Urothelium cell line (cell line): ENCODE results near the gene ADCY5.

Source experiments
- DNase-seq: peaks from one replicate; pipeline ENCODE4 v3.0.0; 2011; ENCODE audit warnings: low spot score, mixed read lengths
- FAIRE-seq: peaks from 2 replicates; lab custom pipeline; 2011; peaks lifted over from hg19 to GRCh38; lab: Jason Lieb, UNC

ADCY5 gene

GRCh38 chr3:123459862-123460261 is 11.0 kb upstream of the ADCY5 start:
- DNase-seq: no peak
- FAIRE-seq: no peak

DNA sequence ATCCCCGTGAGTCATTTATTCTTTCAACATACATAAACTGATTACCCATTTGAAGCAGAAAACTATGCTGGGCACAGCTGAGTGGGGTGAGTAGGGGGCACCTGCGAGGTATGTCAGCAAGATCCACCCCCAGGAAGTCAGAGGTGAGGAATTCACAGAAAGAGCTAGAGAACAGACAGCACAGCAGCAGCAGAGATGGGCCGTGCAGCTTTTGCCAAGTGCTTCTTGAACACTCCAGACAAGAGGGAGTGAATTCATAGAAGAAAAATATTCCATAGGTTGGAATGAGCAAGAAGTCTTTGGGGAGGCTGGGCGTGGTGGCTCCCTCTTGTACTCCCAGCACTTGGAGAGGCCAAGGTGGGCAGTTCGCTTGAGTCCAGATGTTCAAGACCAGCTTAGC is 9.4 kb upstream of the ADCY5 start:
- DNase-seq (no peak), FAIRE-seq (no peak)

DNA sequence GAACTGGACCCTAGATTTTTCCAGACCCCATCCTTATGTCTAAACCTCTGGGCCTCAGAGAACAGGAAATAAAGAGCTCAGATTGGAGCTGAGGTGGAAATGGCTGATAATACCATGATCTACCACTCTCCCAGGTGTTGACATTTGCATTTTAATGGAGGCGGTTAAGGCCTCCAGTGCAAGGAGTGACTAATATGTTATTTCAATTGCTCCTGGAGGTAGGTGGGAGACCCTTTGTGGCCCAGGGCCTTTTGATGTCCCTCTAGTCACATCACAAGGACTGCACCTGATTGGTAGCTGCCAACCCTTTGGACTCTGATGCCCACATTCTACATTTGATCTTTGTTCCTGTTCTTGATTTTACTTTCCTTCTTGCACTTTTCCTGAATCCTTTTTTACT is 9.0 kb upstream of the ADCY5 start:
- FAIRE-seq: no peak
- no peak for DNase-seq

- FAIRE-seq (peak; percentile 56), DNase-seq (no peak)
Observed at GRCh38 chr3:123453675-123454074, 4.8 kb upstream of the ADCY5 start.

DNA sequence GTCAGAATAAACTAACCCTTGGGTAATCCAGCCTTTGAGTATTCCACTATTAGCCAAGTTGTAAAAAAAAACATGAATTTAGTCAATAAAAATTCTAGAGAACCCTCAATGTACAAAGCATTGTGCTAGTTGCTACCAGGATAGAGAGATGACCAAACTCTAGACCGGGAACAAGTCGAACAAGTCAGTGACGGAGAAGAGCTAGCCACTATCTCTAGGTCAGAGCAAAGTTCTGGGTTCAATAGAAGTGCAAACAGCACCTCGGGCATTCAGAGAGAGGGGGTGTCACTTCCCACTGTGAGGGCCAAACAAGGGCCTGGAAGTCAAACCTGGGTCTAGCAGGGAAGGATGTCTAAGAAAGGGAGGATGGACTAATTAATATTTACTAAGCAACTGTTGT is 2.3 kb upstream of the ADCY5 start:
- FAIRE-seq (no peak), DNase-seq (no peak)

DNA sequence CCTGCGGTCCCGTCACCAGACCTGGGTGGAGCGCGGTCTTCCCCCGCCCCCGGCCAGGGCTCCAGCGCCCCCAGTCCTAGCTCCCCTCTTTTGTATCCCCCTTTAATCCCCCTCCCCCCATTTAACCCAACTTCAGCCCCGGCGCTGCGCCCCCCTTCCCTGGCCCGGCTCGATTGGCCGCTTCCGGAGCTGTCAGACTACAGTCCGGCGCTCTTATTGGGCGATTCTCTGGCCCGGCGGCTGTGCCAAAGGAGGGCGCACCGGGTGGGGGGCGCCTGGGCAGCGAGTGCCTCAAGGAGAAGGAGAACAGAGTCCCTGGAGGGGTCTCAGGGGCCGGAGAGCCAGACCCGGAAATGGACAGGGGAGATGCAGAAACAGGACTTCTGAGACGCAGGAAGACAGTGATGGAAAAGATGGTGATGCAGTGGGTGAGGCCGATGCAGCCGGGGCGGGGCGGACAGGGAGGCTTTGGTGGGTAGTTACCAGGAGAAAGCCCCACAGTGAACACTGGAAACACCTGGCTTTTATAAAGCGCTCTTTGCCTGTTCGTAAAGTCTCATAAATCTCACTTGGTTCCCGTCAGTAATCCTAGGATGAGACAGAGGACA is 1.2 kb upstream of the ADCY5 start:
- peak; percentile 61 for DNase-seq
- FAIRE-seq: no peak

DNA sequence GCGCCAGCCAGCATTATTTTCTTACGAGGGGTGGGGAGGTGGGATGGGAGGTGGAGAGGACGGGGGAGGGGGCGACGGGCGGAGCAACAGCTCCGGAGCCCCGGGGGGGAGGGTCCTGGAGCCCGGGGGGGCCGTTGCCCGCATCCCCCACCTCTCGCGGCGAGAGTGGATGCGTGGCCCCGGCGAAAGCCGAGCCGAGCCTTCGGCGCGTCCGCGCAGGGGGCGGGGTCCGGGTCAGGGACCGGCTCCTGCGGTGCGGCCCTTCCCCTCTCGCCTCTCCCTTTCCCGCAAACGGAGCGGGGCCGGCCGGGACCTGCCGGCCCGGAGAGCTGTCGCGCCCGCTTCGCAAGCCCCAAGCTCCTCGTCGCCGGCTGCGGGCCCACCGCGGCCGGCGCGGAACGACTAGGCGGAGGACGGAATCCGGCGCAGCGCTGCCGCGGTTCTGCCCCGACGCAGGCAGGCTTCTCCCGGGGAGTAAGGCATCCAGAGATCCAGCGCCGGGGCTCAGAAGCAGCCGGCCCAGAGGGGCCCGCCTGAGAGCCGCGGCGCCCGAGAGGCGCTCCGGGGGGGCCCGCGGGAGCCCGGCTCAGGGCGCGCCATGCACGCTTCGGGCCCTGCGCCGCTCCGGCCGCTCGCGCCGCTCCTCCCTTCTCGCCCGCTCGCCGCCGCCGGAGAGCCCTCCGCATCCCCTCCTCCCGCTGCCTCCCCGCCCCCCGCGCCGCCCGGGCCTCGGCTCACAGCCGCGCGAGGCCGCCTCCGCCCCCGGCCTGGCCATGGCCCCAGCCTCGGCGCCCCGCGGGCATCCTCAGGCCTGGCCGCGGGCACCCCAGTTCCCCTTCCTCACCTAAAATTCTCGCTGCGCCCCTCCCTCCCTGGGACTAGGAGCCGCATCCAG is 459 bp upstream of the ADCY5 start:
- DNase-seq (peak; percentile 81), FAIRE-seq (no peak)

- DNase-seq (no peak), FAIRE-seq (no peak)
Observed at GRCh38 chr3:123447749-123448517, 957 bp downstream of the ADCY5 start.

DNA sequence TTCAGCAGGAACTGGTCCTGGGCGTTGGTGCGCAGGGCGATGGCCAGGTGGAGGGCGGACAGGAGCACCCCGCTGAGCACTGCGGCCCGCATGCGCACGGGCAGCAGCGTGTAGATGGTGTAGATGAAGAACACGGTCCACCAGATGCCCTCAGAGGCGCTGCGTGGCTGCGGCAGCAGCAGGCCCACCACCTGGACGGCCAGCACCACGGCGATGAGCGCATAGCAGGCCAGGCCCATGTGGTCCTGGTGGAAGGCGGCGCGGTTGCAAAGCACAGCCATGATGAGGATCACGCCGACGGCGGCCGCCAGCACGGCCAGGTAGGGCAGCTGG is 1.5 kb downstream of the ADCY5 start:
- no peak for DNase-seq

GRCh38 chr3:123446610-123447109 is 2.2 kb downstream of the ADCY5 start:
- FAIRE-seq: peak; percentile 32
- no peak for DNase-seq

More for the DNA sequence above, 1.5 kb downstream of the ADCY5 start:
- no peak for FAIRE-seq

GRCh38 chr3:123446210-123446609 is 2.7 kb downstream of the ADCY5 start:
- FAIRE-seq: no peak
- no peak for DNase-seq

- FAIRE-seq: no peak
- DNase-seq: no peak
Observed at GRCh38 chr3:123445702-123446101, 3.2 kb downstream of the ADCY5 start.

DNA sequence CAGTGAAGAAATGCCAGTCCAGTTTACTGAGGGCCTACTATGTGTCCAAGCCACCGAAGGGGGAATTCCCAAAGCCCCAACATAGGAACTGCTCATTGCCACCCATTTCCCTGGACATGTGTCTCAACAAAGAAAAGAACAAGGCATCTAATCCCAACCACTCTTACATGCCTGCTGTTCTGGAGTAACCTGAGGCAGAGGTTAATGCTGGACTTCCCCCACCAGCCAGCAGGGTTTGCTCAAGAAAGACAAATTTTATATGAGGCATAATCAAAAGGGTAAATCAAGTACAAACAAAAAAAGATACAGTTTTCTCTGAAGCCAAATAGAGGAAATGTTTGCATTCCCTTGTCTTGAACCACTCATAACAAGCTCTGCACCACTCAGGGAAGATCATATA is 4.1 kb downstream of the ADCY5 start:
- no peak for FAIRE-seq
- DNase-seq: no peak

DNA sequence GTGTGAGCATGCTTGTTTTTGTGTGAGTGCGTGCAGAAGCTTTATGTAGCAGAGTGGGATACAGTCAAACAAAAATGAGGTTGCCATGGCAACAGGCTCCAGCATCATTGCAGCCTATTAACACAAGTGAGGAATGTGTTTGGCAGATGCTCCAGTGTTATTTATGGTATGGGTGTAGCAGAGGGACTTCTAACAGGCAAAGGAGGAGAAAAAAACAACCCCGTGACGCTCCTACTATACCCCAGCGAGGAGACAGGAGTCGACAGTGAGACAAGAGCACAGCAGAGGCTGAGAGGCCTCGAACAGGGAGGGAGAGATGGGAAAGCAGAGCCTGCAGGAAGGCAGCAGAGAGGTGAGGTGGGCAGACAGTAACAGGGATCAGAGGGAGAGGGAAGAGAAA is 4.9 kb downstream of the ADCY5 start:
- FAIRE-seq: no peak

GRCh38 chr3:123442908-123443307 is 6.0 kb downstream of the ADCY5 start:
- no peak for DNase-seq
- no peak for FAIRE-seq

More for the DNA sequence above, 4.9 kb downstream of the ADCY5 start:
- no peak for DNase-seq

GRCh38 chr3:123442125-123442524 is 6.8 kb downstream of the ADCY5 start:
- no peak for FAIRE-seq
- DNase-seq: no peak

GRCh38 chr3:123439806-123440580 is 8.9 kb downstream of the ADCY5 start:
- FAIRE-seq: no peak

GRCh38 chr3:123432832-123433523 is 15.9 kb downstream of the ADCY5 start:
- no peak for FAIRE-seq

More at GRCh38 chr3:123439806-123440580, 8.9 kb downstream of the ADCY5 start:
- no peak for DNase-seq

DNA sequence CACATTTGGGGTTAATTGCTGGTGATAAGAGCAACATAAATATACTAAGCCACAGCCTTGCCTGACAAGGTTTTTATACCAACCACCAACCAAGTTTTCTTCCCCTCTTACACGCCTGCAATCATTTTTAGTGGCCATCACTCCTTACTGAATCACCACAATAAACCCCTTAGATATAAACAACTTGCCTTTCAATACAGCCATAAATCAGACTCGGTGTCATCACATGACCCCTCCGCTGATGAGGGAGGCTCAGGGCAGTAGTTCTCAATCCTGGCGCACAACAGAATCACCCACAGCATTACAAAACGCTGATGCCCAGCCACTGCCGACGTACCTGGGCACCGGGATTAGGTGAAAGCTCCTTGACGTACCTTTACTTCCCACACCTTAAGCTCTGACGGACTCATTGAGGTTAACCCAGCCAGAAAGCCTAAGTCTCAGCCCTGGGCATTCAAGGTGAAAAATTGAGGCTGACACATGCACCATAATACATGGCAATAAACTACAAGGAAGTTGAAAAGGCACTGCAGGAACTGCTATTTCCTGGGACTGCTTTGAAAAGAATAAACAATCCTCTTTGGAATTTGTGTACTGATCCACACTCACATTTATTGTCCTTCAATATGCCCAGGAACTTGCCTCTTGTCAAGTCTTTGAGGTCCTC is 17.1 kb downstream of the ADCY5 start:
- FAIRE-seq (no peak), DNase-seq (no peak)

More at GRCh38 chr3:123432832-123433523, 15.9 kb downstream of the ADCY5 start:
- DNase-seq: no peak
